IMR-90 (cell line): ENCODE results near the gene CCSER2.

Experiments
- BHLHE40 ChIP-seq: fragments of 150-350 bp; IDR thresholded peaks from 2 replicates; pipeline ENCODE4 v1.6.1; 2016; ENCODE audit warnings: mild to moderate bottlenecking, low read depth, low read length
- CHD1 ChIP-seq: IDR thresholded peaks from 2 replicates; pipeline ENCODE4 v1.6.1; 2012; ENCODE audit warnings: low read depth, low read length, improper control_type of control experiment
- CTCF ChIP-seq: conservative IDR thresholded peaks from 2 replicates; pipeline ENCODE4 v1.5.1; 2012; ENCODE audit warnings: mild to moderate bottlenecking, low read depth, low read length, improper control_type of control experiment
- FOS ChIP-seq: fragments of 150-350 bp; IDR thresholded peaks from 2 replicates; pipeline ENCODE4 v1.6.1; 2016; ENCODE audit warnings: low read depth, low read length
- MXI1 ChIP-seq: IDR thresholded peaks from 2 replicates; pipeline ENCODE4 v1.6.1; 2012; ENCODE audit warnings: low read depth, mild to moderate bottlenecking, low read length, moderate library complexity, borderline replicate concordance
- POLR2A ChIP-seq: IDR thresholded peaks from 2 replicates; pipeline ENCODE4 v1.6.1; 2012; ENCODE audit warnings: mild to moderate bottlenecking, low read depth, low read length
- RCOR1 ChIP-seq: IDR thresholded peaks from 2 replicates; pipeline ENCODE4 v1.6.1; 2012; ENCODE audit warnings: mild to moderate bottlenecking, low read length, improper control_type of control experiment; ENCODE audit not compliant: insufficient replicate concordance
- RFX5 ChIP-seq: IDR thresholded peaks from 2 replicates; pipeline ENCODE4 v1.8.0; 2012; ENCODE audit warnings: low read depth, mild to moderate bottlenecking, low read length, moderate library complexity
- TF ChIP-seq, protein P1 (sequence below): fragments of 150-350 bp; IDR thresholded peaks from 2 replicates; pipeline ENCODE4 v1.6.1; 2017; ENCODE audit warnings: mild to moderate bottlenecking, antibody characterized with exemption, low read length, low read depth

GRCh38 chr10:84565881-84566582 is 237.6 kb downstream of the CCSER2 start:
- TF ChIP-seq CTCF (no peak), CHD1 (no peak), RFX5 (no peak), RCOR1 (no peak), POLR2A (no peak), MXI1 (no peak), BHLHE40 (no peak), FOS (no peak)
- TF ChIP-seq, protein P1, sequence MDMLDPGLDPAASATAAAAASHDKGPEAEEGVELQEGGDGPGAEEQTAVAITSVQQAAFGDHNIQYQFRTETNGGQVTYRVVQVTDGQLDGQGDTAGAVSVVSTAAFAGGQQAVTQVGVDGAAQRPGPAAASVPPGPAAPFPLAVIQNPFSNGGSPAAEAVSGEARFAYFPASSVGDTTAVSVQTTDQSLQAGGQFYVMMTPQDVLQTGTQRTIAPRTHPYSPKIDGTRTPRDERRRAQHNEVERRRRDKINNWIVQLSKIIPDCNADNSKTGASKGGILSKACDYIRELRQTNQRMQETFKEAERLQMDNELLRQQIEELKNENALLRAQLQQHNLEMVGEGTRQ, result no peak
